Activated T-cell treated with anti-CD3 and anti-CD28 coated beads, Interleukin-2, amount 50 U/mL, for 24 hours (primary cell): ENCODE measurements around the gene DIP2A.

Source experiments
- DNase-seq: peaks from one replicate; pipeline ENCODE4 v3.0.0-alpha.2; 2020
- H3K27ac Mint-ChIP-seq: 2 replicates; pipeline ENCODE4 v1.8.0; 2020; ENCODE audit warnings: mild to moderate bottlenecking, mixed read lengths
- H3K27me3 Mint-ChIP-seq: 2 replicates; pipeline ENCODE4 v1.8.0; 2020; ENCODE audit warnings: mixed read lengths
- H3K36me3 Mint-ChIP-seq: 2 replicates; pipeline ENCODE4 v1.8.0; 2020; ENCODE audit warnings: low read depth, mixed read lengths
- H3K4me1 Mint-ChIP-seq: 2 replicates; pipeline ENCODE4 v1.8.0; 2020; ENCODE audit warnings: low read depth, mixed read lengths
- H3K4me3 Mint-ChIP-seq: 2 replicates; pipeline ENCODE4 v1.8.0; 2020; ENCODE audit warnings: mild to moderate bottlenecking, moderate library complexity, mixed read lengths
- H3K9me3 Mint-ChIP-seq: 2 replicates; pipeline ENCODE4 v1.8.0; 2020; ENCODE audit warnings: mixed read lengths

DIP2A gene

DNA sequence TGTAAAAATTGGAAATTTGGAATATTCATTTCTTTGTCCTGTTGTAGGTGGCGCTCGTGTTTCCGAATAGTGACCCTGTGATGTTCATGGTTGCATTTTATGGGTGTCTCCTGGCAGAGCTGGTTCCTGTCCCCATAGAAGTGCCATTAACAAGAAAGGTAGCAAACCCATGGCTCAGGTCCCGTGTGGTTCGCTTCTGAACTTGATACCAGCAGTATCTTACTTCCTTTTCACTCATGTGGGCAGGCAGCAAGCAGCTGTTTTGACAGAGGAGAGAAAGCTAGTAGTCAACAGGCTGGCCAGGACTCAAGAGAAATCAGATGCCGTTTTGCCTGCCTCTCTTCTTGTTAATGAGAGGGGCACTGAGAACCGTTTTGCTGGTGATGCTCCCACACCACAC, 73.4 kb downstream of the DIP2A start:
- DNase-seq: no peak
- peaks cover 65% of the 10 kb centered on the region for H3K36me3 Mint-ChIP-seq
- H3K9me3 Mint-ChIP-seq: no peaks in the 10 kb centered on the region
- H3K27me3 Mint-ChIP-seq: no peaks in the 10 kb centered on the region
- peaks cover 33% of the 10 kb centered on the region for H3K4me1 Mint-ChIP-seq
- H3K27ac Mint-ChIP-seq: peak overlapping the region; percentile 76
- H3K4me3 Mint-ChIP-seq: no peak overlapping the region

DNA sequence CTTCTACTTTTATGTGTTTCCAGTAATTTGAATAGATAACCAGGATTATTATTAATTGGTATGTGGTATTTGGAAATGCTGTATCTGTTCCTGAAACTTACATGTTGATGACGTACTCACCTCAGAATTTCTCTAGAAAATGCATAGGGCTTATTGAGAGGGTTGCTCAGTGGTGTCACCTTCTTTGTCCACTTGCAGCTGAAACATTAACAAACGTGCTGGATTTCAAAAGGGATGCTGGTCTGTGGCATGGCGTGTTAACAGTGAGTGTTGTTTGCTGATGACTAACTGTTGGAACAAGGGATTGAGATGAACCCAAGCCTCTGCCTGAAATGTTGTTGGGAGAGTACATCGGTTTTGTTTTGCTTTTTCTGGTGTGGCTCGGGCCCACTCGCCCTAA, 78.3 kb downstream of the DIP2A start:
- Mint-ChIP-seq H3K27ac (peak overlapping the region; percentile 7), H3K9me3 (no peaks in the 10 kb centered on the region), H3K4me1 (peaks cover 30% of the 10 kb centered on the region), H3K4me3 (no peak overlapping the region), H3K36me3 (peaks cover 90% of the 10 kb centered on the region), H3K27me3 (no peaks in the 10 kb centered on the region)
- no peak for DNase-seq

DNA sequence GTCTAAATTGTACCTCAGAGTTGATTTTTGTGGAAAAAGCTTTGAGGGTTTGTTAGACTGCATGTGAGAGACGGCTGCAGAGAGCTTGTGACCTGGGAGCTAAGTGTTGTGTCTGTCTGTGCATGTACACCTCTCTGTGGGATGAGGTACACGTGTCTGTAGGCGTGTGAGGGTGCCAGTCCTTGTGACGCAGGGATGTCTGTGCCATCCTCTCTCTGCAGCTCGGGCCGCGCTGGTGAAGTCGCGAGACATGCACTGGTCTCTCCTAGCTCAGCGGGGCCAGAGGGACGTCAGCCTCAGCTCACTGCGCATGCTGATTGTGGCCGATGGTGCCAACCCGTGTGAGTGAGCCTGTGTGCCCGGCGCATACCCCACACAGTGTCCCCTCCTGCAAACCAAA, 79.6 kb downstream of the DIP2A start:
- Mint-ChIP-seq H3K36me3 (peaks cover 91% of the 10 kb centered on the region), H3K4me1 (peaks cover 26% of the 10 kb centered on the region), H3K4me3 (no peak overlapping the region), H3K27ac (peak overlapping the region; percentile 55), H3K27me3 (no peaks in the 10 kb centered on the region), H3K9me3 (no peaks in the 10 kb centered on the region)
- DNase-seq: no peak

DNA sequence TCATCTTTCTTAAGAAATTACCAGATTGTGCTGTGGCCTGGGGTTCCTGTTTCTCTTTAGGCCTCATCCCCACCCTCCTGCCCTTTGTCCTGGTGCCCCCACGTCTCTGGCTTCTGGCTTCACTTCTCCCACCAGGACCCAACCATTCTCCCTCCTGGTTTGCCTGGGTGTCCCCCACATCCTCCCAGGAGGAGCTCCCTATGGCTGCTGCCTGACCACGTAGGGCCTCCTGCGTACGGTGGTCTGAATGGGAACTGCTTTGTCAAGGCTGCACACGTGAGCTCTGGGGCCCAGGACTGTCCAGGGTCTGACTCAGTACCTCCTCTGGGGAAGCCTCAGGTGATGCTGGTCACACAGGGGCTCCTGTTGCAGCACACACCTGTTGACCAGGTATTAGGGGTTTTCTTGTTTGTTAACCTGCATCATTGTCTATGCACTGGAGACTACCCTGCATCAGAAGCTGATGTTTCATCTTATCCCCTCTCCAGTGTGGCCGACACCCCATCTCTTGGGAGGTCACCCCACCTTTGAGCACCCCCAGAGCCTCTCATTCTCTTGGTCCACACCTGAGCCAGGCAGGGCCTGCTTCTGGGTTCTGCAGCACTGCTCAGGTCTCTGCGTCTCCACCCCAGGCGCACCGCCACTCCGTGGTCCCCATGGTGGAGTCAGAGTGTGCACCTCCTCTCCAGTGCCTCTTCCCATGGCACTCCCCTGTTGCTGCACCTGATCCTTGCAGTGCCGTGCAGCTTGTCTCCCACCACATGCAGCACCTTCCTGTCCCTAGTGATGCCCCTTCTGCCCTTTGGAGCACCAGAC, 80.4 kb downstream of the DIP2A start:
- H3K27me3 Mint-ChIP-seq: no peaks in the 10 kb centered on the region
- H3K36me3 Mint-ChIP-seq: peaks cover 91% of the 10 kb centered on the region
- no peaks in the 10 kb centered on the region for H3K9me3 Mint-ChIP-seq
- H3K27ac Mint-ChIP-seq: no peak overlapping the region
- H3K4me1 Mint-ChIP-seq: peaks cover 29% of the 10 kb centered on the region
- DNase-seq: no peak
- no peak overlapping the region for H3K4me3 Mint-ChIP-seq

DNA sequence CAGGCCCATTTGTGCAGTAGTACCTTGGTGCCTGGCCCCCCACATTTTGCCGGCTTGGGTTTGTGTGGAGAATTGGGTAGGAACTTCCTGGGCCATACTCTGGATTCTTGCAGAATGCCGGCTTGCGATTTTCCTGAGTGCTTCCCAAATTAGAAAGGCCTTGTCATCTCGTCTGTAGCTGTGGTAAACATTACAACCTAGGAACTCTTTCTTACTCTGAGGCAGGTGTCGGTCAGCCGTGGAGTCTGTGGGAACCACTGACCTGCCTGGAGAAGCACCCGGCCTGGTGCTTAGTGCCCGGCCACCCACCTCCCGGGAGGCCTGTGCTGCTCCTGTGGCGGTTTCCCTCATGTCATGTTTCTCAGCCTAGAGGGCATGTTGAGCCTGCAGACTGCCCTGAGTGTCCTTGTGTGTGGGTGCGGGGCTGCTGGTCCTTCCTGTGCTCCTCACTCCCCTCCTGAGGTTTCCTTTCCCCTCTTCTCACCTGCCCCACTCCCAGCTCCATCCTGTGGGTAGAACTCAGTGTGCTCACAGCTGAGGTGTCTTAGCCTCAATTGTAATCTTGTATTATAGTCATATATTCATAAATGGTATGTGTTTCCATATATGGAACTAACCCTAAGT, 81.5 kb downstream of the DIP2A start:
- H3K9me3 Mint-ChIP-seq: no peaks in the 10 kb centered on the region
- peak overlapping the region; percentile 76 for H3K27ac Mint-ChIP-seq
- peaks cover 39% of the 10 kb centered on the region for H3K4me1 Mint-ChIP-seq
- DNase-seq: no peak
- H3K4me3 Mint-ChIP-seq: no peak overlapping the region
- H3K27me3 Mint-ChIP-seq: no peaks in the 10 kb centered on the region
- peaks cover 92% of the 10 kb centered on the region for H3K36me3 Mint-ChIP-seq

DNA sequence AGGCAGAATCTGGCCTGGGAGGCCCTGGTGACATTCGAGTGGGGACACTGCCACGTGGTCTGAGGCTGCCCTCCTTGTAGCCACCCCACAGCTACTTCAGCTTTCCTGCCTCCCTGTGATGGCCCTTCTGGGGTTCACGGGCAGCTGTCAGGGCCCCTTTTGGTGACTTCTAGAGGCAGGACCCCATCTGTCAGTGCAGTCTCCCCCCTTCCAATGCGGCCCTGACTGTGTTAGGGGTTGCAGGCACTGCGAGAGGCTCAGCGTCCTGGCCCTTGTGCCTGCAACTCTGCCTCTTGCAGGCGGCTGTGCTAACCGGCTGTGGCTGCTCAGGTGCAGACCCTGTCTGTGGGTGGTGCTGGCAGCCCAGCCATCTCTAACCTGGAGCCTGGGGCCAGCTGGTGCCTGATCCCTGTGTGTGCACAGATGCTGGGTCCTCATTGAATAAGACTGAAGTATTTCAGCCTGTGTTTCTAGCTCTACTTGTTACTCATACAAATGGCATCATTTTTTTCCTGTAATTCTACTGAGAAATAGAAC, 84.0 kb downstream of the DIP2A start:
- H3K36me3 Mint-ChIP-seq: peaks cover 96% of the 10 kb centered on the region
- no peak for DNase-seq

DNA sequence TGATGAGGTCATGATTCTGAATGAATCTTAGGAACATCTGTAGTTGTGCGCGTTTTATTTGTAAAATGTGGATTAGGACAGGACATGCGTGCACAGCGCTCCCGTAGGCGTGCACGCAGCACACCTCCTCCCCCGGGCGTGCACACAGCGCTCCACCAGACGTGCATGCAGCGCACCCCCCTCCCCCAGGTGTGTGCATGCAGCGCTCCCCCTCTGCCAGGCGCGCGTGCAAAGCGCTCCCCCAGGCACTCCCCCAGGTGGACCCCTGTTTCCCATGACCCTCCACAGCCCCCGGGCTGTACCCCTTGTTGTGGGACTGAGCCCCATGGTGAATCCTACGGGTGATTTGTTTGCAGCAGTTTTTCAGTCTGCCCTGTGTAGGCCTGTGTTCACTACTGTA, 84.6 kb downstream of the DIP2A start:
- Mint-ChIP-seq H3K27me3 (no peaks in the 10 kb centered on the region), H3K36me3 (peaks cover 96% of the 10 kb centered on the region), H3K27ac (no peak overlapping the region), H3K4me1 (peaks cover 36% of the 10 kb centered on the region), H3K4me3 (no peak overlapping the region), H3K9me3 (no peaks in the 10 kb centered on the region)
- no peak for DNase-seq

More for the DNA sequence above, 84.0 kb downstream of the DIP2A start:
- H3K4me3 Mint-ChIP-seq: no peak overlapping the region
- H3K9me3 Mint-ChIP-seq: no peaks in the 10 kb centered on the region
- no peaks in the 10 kb centered on the region for H3K27me3 Mint-ChIP-seq
- peaks cover 37% of the 10 kb centered on the region for H3K4me1 Mint-ChIP-seq
- H3K27ac Mint-ChIP-seq: no peak overlapping the region

DNA sequence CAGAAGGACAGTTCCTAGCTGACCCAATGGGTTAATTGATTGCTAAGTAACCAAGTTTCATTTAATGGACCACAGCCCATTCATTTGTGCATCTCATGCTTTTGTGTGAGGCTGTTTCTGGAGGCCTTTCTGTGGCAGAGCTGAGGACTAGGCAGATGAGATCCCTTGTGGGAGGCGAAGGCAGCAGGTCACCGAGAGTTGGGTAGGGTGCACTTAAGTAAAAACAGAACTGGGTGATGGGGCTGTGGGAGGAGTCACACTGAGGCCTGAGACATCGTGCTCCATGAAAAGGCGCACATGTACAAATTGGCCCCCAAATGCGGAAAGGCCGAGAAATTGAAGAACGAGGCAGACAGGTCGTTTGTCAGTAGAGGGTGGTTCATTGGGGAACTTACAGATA, 85.3 kb downstream of the DIP2A start:
- Mint-ChIP-seq H3K4me1 (peaks cover 39% of the 10 kb centered on the region), H3K27ac (peak overlapping the region; percentile 45), H3K4me3 (no peak overlapping the region), H3K9me3 (no peaks in the 10 kb centered on the region), H3K27me3 (no peaks in the 10 kb centered on the region), H3K36me3 (peaks cover 96% of the 10 kb centered on the region)
- DNase-seq: no peak

DNA sequence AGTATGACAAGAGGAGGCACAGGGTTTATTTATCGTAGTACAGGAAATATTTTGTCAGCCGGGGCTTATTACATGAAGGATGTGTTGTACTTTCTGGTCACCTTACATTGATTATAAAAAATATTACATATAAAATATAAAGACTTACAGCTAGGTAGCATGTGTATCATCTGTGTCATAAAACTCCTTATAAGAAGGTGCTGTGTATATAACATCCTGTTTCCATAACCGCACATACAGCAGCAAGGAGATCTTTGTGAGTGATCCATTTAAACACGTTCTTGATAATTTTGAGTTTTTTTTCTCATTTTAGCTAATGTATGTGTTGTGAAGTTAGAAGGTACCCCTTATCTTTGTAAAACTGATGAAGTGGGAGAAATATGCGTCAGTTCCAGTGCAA, 86.1 kb downstream of the DIP2A start:
- H3K4me1 Mint-ChIP-seq: peaks cover 40% of the 10 kb centered on the region

DNA sequence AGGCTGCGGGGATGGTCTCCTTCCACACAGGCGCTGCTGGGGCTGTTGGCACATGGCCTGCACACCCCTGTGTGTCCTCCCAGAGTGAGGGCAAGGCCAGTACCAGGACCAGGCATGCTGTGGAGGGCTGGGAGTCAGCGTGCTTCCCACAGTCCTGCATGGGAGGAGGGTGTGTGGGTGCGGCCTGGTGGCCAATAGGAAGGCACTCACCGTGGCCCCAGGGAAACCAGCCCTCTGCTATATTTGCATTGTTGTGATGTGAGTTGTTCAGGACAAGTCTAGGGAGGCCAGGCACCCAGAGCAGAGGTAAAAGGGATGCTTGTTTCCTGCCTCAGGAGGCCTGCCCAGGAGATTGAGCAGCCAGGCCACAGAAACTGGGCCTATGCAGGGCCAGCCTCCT, 86.7 kb downstream of the DIP2A start:
- peaks cover 94% of the 10 kb centered on the region for H3K36me3 Mint-ChIP-seq
- no peak overlapping the region for H3K4me3 Mint-ChIP-seq
- H3K9me3 Mint-ChIP-seq: no peaks in the 10 kb centered on the region
- no peaks in the 10 kb centered on the region for H3K27me3 Mint-ChIP-seq
- H3K27ac Mint-ChIP-seq: peak overlapping the region; percentile 45
- DNase-seq: no peak
- peaks cover 40% of the 10 kb centered on the region for H3K4me1 Mint-ChIP-seq

More for the DNA sequence above, 86.1 kb downstream of the DIP2A start:
- Mint-ChIP-seq H3K27ac (peak overlapping the region; percentile 62), H3K4me3 (no peak overlapping the region), H3K9me3 (no peaks in the 10 kb centered on the region), H3K27me3 (no peaks in the 10 kb centered on the region), H3K36me3 (peaks cover 95% of the 10 kb centered on the region)
- DNase-seq: no peak

DNA sequence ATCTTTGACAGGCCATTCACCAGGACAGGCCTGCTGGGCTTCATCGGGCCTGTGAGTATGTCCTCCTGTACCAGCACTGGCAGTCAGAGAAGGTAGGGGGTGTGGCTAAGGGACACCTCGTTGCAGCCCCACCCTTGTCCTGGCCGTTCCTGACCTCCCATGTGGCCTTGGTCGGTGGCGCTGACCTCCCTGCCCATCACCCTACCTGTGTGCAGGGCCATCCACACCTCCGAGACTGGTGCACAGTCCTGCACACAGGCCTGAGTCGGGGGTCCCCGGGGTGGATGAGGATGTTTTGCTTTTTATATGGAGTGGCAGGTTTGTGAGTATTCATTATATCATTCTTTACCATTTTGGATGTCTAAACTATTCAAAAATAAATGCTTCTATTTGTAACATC, 87.2 kb downstream of the DIP2A start:
- Mint-ChIP-seq H3K9me3 (no peaks in the 10 kb centered on the region), H3K4me3 (no peak overlapping the region), H3K4me1 (peaks cover 44% of the 10 kb centered on the region), H3K36me3 (peaks cover 95% of the 10 kb centered on the region), H3K27me3 (no peaks in the 10 kb centered on the region), H3K27ac (no peak overlapping the region)
- DNase-seq: no peak

DNA sequence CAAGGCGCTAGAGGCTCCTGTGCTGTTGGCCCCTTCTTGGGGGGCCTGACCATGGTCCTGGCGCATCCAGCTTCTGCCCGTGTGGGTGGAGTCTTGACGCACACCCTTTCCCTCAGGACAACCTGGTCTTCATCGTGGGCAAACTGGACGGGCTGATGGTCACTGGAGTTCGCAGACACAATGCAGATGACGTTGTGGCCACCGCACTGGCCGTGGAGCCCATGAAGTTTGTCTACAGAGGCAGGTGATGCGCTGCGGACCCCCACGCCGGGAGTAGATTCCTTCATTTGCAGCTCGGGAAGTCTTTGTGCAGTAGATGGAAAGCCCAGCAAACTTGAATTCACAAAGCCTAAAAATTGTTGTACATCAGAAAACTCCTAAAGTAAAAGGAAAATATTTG, 88.1 kb downstream of the DIP2A start:
- Mint-ChIP-seq H3K27me3 (no peaks in the 10 kb centered on the region), H3K4me3 (no peak overlapping the region), H3K9me3 (no peaks in the 10 kb centered on the region), H3K36me3 (peaks cover 90% of the 10 kb centered on the region), H3K4me1 (peaks cover 53% of the 10 kb centered on the region), H3K27ac (no peak overlapping the region)
- no peak for DNase-seq

DNA sequence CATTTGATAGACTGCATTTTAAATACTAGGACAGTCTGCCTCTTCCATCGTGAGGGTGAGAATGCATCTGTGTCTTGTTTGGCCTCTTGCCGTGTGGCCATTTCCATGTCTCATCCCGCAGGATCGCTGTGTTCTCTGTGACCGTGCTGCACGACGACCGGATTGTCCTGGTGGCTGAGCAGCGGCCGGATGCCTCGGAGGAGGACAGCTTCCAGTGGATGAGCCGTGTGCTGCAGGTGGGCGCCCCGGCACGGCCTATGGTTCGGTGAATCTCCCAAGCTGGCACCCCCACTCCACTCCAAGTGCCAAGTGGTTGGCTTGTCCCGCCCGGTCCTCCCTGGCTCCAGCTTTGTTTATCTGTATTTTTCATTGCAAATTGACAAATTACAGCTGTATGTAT, 91.0 kb downstream of the DIP2A start:
- H3K36me3 Mint-ChIP-seq: peaks cover 82% of the 10 kb centered on the region
- H3K27ac Mint-ChIP-seq: no peak overlapping the region
- peaks cover 64% of the 10 kb centered on the region for H3K4me1 Mint-ChIP-seq
- DNase-seq: no peak
- no peaks in the 10 kb centered on the region for H3K9me3 Mint-ChIP-seq
- H3K4me3 Mint-ChIP-seq: no peak overlapping the region
- H3K27me3 Mint-ChIP-seq: no peaks in the 10 kb centered on the region

DNA sequence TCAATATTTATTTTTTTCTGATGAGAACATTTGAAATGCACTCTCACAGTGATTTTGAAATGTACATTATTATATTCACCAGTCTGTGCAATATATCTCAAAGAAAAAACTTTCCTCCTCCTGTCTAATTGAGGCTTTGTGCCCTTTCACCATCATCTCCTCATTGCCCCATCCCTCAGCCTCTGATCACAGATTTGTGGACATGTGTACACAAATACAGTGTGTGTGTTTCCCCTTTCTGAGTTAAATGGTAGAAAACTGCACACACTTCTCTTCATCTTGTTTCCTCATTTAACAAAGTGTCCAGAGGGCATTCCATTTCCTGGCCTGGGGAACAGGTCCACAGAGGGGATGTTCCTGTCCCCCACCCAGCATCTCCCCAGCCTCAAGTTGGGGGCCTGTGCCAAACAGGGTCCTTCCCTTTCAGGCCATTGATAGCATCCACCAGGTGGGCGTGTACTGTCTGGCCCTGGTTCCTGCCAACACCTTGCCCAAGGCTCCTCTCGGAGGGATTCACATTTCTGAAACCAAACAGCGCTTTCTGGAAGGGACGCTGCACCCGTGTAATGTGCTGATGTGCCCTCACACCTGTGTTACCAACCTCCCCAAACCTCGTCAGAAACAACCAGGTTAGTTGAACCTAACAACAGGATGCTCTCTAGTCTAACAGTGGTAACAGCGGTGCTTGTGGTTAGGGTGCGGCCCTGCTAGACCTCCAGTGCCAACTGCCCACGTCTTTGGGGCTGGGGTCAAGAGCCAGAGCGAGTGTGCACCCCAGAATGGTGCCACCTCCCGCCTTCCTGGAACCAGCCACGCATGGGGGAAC, 91.6 kb downstream of the DIP2A start:
- no peaks in the 10 kb centered on the region for H3K27me3 Mint-ChIP-seq
- peak overlapping the region; percentile 92 for H3K27ac Mint-ChIP-seq
- H3K9me3 Mint-ChIP-seq: no peaks in the 10 kb centered on the region
- DNase-seq: peak; percentile 45
- H3K4me3 Mint-ChIP-seq: peak overlapping the region; percentile 4
- peaks cover 58% of the 10 kb centered on the region for H3K4me1 Mint-ChIP-seq
- H3K36me3 Mint-ChIP-seq: peaks cover 82% of the 10 kb centered on the region
